K562 (cell line): ENCODE results near the gene DGKB. TPM values are rescaled to one million over a fixed set of nuclear protein-coding genes. Genes with fewer than 3 reads are reported as not detected.

ENCODE experiments used
- ATAC-seq: fragments of 200-7000 bp; cut with Tn5 transposase; 3 replicates; pipeline ENCODE4 v1.9.1; 2020; ENCODE audit warnings: moderate library complexity
- BruUV-seq: library from RNA; stranded (reverse); fragments of 400-500 nt; replicated peaks from 2 replicates; lab custom pipeline; 2021; lab: Mats Ljungman, UMichigan
- CTCF ChIA-PET: fragments of 300-600 bp; formaldehyde crosslinking; extraction: SDS; loops from one replicate; lab custom pipeline; 2021; ENCODE audit warnings: low intra/inter-chr PET ratio; lab: Yijun Ruan, JAX
- POLR2A ChIA-PET: fragments of 300-600, 350-650 bp; sonication (Branson Sonifier 250); formaldehyde crosslinking; extraction: SDS; loops from one replicate; lab custom pipeline; 2021; ENCODE audit warnings: antibody characterized with exemption, inconsistent platforms; lab: Yijun Ruan, JAX
- DNase-seq, 4 experiments: peaks; one replicate each; pipeline versions ENCODE4 v3.0.0 to v3.0.0-alpha.2; 2011 to 2018; ENCODE audit warnings: low spot score in 3 of 4, mixed read lengths in 3 of 4; ENCODE audit errors: extremely low read depth in 1 of 4
- FAIRE-seq: peaks from 2 replicates; lab custom pipeline; 2011; peaks lifted over from hg19 to GRCh38; lab: Jason Lieb, UNC
- H2AFZ ChIP-seq: 2 replicates; pipeline ENCODE4 v1.6.0; 2011; ENCODE audit warnings: low read depth, low read length, control low read depth, inconsistent platforms
- H3K27ac ChIP-seq: fragments of 200-600 bp; 3 replicates; pipeline ENCODE4 v1.8.0; 2011; ENCODE audit warnings: low read depth, mild to moderate bottlenecking, control low read depth, inconsistent platforms, low read length, moderate library complexity, mixed read lengths; ENCODE audit errors: extremely low read depth
- H3K27me3 ChIP-seq, 2 experiments: fragments of 300-600 bp in 1 of 2; 2 replicates in 1 of 2; 3 replicates in 1 of 2; pipeline versions ENCODE4 v1.6.0 to v1.8.0; 2011; ENCODE audit warnings: inconsistent platforms in 2 of 2, low read length in 2 of 2, mild to moderate bottlenecking in 1 of 2, mixed read lengths in 1 of 2, moderate library complexity in 1 of 2; ENCODE audit not compliant: control insufficient read depth in 2 of 2, insufficient read depth in 2 of 2
- H3K36me3 ChIP-seq: fragments of 300-600 bp; 3 replicates; pipeline ENCODE4 v1.8.0; 2011; ENCODE audit warnings: mild to moderate bottlenecking, low read length, inconsistent platforms; ENCODE audit not compliant: control insufficient read depth, insufficient read depth
- H3K4me1 ChIP-seq, 2 experiments: fragments of 200-600 bp in 1 of 2; replicated peaks in 1 of 2; 2 replicates in 1 of 2; 3 replicates in 1 of 2; pipeline versions ENCODE4 v1.5.1 to v1.8.0; 2011; ENCODE audit warnings: inconsistent platforms in 2 of 2, low read length in 2 of 2, mild to moderate bottlenecking in 1 of 2, mixed read lengths in 1 of 2, moderate library complexity in 1 of 2; ENCODE audit not compliant: control insufficient read depth in 2 of 2, insufficient read depth in 2 of 2
- H3K4me2 ChIP-seq: 2 replicates; pipeline ENCODE4 v1.6.1; 2011; ENCODE audit warnings: low read length, control low read depth, inconsistent platforms, mixed read lengths; ENCODE audit not compliant: insufficient read depth
- H3K4me3 ChIP-seq: fragments of 200-600 bp; sonication (generic), shearing (Covaris generic); 2 replicates; pipeline ENCODE4 v1.5.1; 2016; ENCODE audit warnings: control low read depth, inconsistent platforms
- H3K79me2 ChIP-seq: fragments of 200-600 bp; 3 replicates; pipeline ENCODE4 v1.8.0; 2011; ENCODE audit warnings: low read length, inconsistent platforms; ENCODE audit not compliant: control insufficient read depth, insufficient read depth
- H3K9ac ChIP-seq, 2 experiments: 2 replicates each; pipeline versions ENCODE4 v1.6.0 to v1.6.1; 2011; ENCODE audit warnings: low read depth in 2 of 2, low read length in 2 of 2, control low read depth in 1 of 2, inconsistent platforms in 1 of 2, mild to moderate bottlenecking in 1 of 2, mixed read lengths in 1 of 2; ENCODE audit not compliant: insufficient read depth in 1 of 2
- H3K9me1 ChIP-seq: one replicate; pipeline ENCODE4 v1.6.0; 2011; ENCODE audit warnings: inconsistent platforms, mild to moderate bottlenecking, low read length, moderate library complexity; ENCODE audit not compliant: control insufficient read depth, insufficient read depth
- H3K9me3 ChIP-seq: replicated peaks from 2 replicates; pipeline ENCODE4 v1.5.1; 2011; ENCODE audit warnings: low read depth, low read length, inconsistent platforms; ENCODE audit not compliant: control insufficient read depth, insufficient read depth
- H4K20me1 ChIP-seq: replicated peaks from 2 replicates; pipeline ENCODE4 v1.6.1; 2011; ENCODE audit warnings: low read length, inconsistent platforms, mixed read lengths; ENCODE audit not compliant: control insufficient read depth, insufficient read depth
- ATF1 ChIP-seq, 2 experiments: fragments of 450-650 bp in 1 of 2; IDR thresholded peaks; 2 replicates each; pipeline ENCODE4 v1.6.1; 2016; ENCODE audit warnings: missing compliant biosample characterization in 1 of 2, missing genetic modification characterization in 1 of 2
- CCAR2 ChIP-seq: fragments of 200-400 bp; formaldehyde crosslinking; IDR thresholded peaks from 2 replicates; pipeline ENCODE4 v1.6.1; 2017; ENCODE audit warnings: mild to moderate bottlenecking, low read depth, low read length
- CEBPB ChIP-seq: fragments of 450-650 bp; IDR thresholded peaks from 2 replicates; pipeline ENCODE4 v1.6.1; 2016; ENCODE audit warnings: missing genetic modification characterization, missing compliant biosample characterization
- HIVEP1 ChIP-seq: fragments of 250-450 bp; sonication (Bioruptor Pico); IDR thresholded peaks from 2 replicates; pipeline ENCODE4 v1.4.0; 2020; ENCODE audit warnings: mild to moderate bottlenecking
- JUN ChIP-seq, 2 experiments: sonication (generic) in 1 of 2; formaldehyde crosslinking in 1 of 2; IDR thresholded peaks; 2 replicates each; pipeline versions ENCODE4 v1.6.1 to v1.8.0; 2012 to 2022; ENCODE audit warnings: borderline replicate concordance in 2 of 2, mild to moderate bottlenecking in 2 of 2, improper control_type of control experiment in 1 of 2, low read depth in 1 of 2, low read length in 1 of 2, missing genetic modification reagents in 1 of 2
- MED1 ChIP-seq: sonication (generic); formaldehyde crosslinking; IDR thresholded peaks from 2 replicates; pipeline ENCODE4 v1.8.1; 2023; ENCODE audit warnings: missing genetic modification reagents, borderline replicate concordance
- MIER1 ChIP-seq: fragments of 450-650 bp; IDR thresholded peaks from 2 replicates; pipeline ENCODE4 v1.6.1; 2016; ENCODE audit warnings: antibody characterized with exemption, mild to moderate bottlenecking, low read depth
- NFE2 ChIP-seq: IDR thresholded peaks from 2 replicates; pipeline ENCODE4 v1.6.1; 2014; ENCODE audit warnings: antibody characterized with exemption, low read depth
- NFE2L1 ChIP-seq: fragments of 450-650 bp; IDR thresholded peaks from 2 replicates; pipeline ENCODE4 v1.6.1; 2016; ENCODE audit warnings: missing genetic modification characterization, low read depth, mild to moderate bottlenecking, missing compliant biosample characterization, moderate library complexity, borderline replicate concordance
- ZBED1 ChIP-seq: IDR thresholded peaks from 2 replicates; pipeline ENCODE4 v1.6.1; 2014
- ZBTB1 ChIP-seq: sonication (generic); formaldehyde crosslinking; IDR thresholded peaks from 2 replicates; pipeline ENCODE4 v1.8.1; 2023; ENCODE audit warnings: missing genetic modification reagents, low read depth, mild to moderate bottlenecking, borderline replicate concordance
- ZNF197 ChIP-seq: fragments of 200-800 bp; sonication (Bioruptor generic); IDR thresholded peaks from 2 replicates; pipeline ENCODE4 v1.6.1; 2016; ENCODE audit warnings: low read depth, missing genetic modification characterization, missing compliant biosample characterization
- ZNF3 ChIP-seq: fragments of 250-450 bp; sonication (Bioruptor Pico); IDR thresholded peaks from 2 replicates; pipeline ENCODE4 v1.5.0; 2021; ENCODE audit warnings: mild to moderate bottlenecking, moderate library complexity
- WGBS: fragments of 100-300 bp; shearing (Covaris generic); methylation state at CpG from one replicate; pipeline ENCODE4 v1.1.6; 2016; ENCODE audit warnings: low coverage, mixed read lengths; ENCODE audit not compliant: insufficient coverage; ENCODE audit errors: missing lambda C conversion rate; 5-methylcytosine and 5-hydroxymethylcytosine counted together
- in situ Hi-C: fragments of 300-500 bp; cut with MboI; formaldehyde crosslinking; loops from 4 replicates; pipeline ENCODE4 v1.15.0; 2018; ENCODE audit warnings: inconsistent platforms, mixed read lengths
- intact Hi-C: fragments of 100-400 bp; cut with micrococcal nuclease; formaldehyde crosslinking; loops from 2 replicates; pipeline ENCODE4 v1.14.2; 2022
- polyA plus RNA-seq, 8 experiments: library from polyadenylated mRNA; depleted of rRNA in 4 of 8; stranded (reverse) in 5 of 8; unstranded in 3 of 8; fragments of >200 nt; fragmentation: Nextera tagmentation in 2 of 8; fragmentation: Illumina TruSeq in 1 of 8; extraction: Ambion mirVana in 2 of 8; extraction: Trizol in 1 of 8; gene quantifications; 2 replicates each; pipeline versions ENCODE4 v1.2.1 to v1.2.3, GENCODE V29; 2011 to 2014; ENCODE audit warnings: inconsistent platforms in 1 of 8, missing spikeins in 1 of 8
- total RNA-seq, 7 experiments: library from RNA; depleted of rRNA in 6 of 7; stranded (reverse); fragments of >200 nt in 6 of 7; fragmentation: Illumina TruSeq in 2 of 7; extraction: Trizol in 2 of 7; gene quantifications; 2 replicates each; pipeline versions ENCODE4 v1.2.1 to v1.2.3, GENCODE V29; 2011 to 2021; ENCODE audit warnings: low replicate concordance in 1 of 7
- TF ChIP-seq, protein P1 (sequence below): fragments of 200-800 bp; sonication (Bioruptor generic); IDR thresholded peaks from 2 replicates; pipeline ENCODE4 v1.6.1; 2017; ENCODE audit warnings: missing genetic modification characterization, missing compliant biosample characterization
- TF ChIP-seq, protein P2 (sequence below): sonication (generic); formaldehyde crosslinking; IDR thresholded peaks from 2 replicates; pipeline ENCODE4 v1.8.0; 2022; ENCODE audit warnings: mild to moderate bottlenecking, low read depth, missing genetic modification reagents
- TF ChIP-seq, protein P3 (sequence below): sonication (generic); formaldehyde crosslinking; IDR thresholded peaks from 2 replicates; pipeline ENCODE4 v1.8.0; 2022; ENCODE audit warnings: missing genetic modification reagents, mild to moderate bottlenecking, borderline replicate concordance
- TF ChIP-seq, protein P4 (sequence below): sonication (generic); formaldehyde crosslinking; IDR thresholded peaks from 2 replicates; pipeline ENCODE4 v1.8.1; 2023; ENCODE audit warnings: mild to moderate bottlenecking, missing genetic modification reagents, moderate library complexity

DGKB gene
- total and polyA plus RNA-seq, 9 of the 15 experiments (the other 6 are each of a cell fraction or from before 2014, with no cell fraction given), result 0.01 TPM; not detected in 8

DNA sequence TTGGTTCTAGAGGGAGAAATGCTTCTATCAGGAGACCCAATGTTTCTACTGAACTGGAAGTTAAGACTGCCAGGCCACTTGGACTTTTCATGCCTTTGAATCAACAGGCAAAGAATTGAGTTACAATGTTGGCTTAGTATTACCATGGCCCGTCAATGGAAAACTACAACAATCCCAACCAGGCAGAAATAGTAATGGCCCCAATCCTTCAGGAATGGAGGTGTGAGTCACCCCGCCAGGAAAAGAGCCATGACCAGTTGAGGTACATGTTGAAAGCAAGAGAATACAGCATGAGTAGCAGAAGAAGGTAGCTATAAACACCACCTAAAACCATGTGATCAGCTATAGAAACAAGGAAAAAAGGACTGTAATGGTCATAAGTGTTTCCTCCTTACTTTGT is 101.9 kb downstream of the DGKB start:
- in situ Hi-C loops, result no loop called here
- DNase-seq (no peak), ATAC-seq (no peak), FAIRE-seq (no peak)
- no peak overlapping the region for H3K9ac ChIP-seq
- intact Hi-C loops, result no loop called here
- no peak overlapping the region for H3K27ac ChIP-seq
- no peak overlapping the region for H3K4me3 ChIP-seq
- no peaks in the 10 kb centered on the region for H3K79me2 ChIP-seq
- no peak overlapping the region for H2AFZ ChIP-seq
- no peaks in the 10 kb centered on the region for H4K20me1 ChIP-seq
- no peak overlapping the region for H3K4me2 ChIP-seq
- ChIA-PET POLR2A (no interaction called here), CTCF (no interaction called here)
- no peaks in the 10 kb centered on the region for H3K27me3 ChIP-seq
- no TSS peak for BruUV-seq
- H3K9me1 ChIP-seq, result no peaks in the 10 kb centered on the region
- WGBS, result 0% methylated on average over 2 of the region's 2 CpGs
- no peaks in the 10 kb centered on the region for H3K36me3 ChIP-seq
- H3K9me3 ChIP-seq, result no peaks in the 10 kb centered on the region
- TF ChIP-seq ZBTB1 (CRISPR knock-in tag) (no peak), ZBED1 (no peak), CEBPB (tag) (no peak), MIER1 (no peak), HIVEP1 (CRISPR knock-in tag) (no peak), CCAR2 (no peak), JUN (IDR thresholded peaks at IDR 0.05; ENCODE audit: borderline replicate concordance, low read depth, low read length) (no peak), JUN (CRISPR knock-in tag; IDR thresholded peaks at IDR 0.05; ENCODE audit: borderline replicate concordance) (no peak), NFE2L1 (no peak), MED1 (CRISPR knock-in tag) (no peak), ATF1 (CRISPR knock-in tag; IDR thresholded peaks at IDR 0.05) (no peak), ATF1 (tag; IDR thresholded peaks at IDR 0.05) (no peak), ZNF197 (CRISPR knock-in tag) (no peak), NFE2 (no peak), ZNF3 (CRISPR knock-in tag) (no peak)
- TF ChIP-seq, protein P1, sequence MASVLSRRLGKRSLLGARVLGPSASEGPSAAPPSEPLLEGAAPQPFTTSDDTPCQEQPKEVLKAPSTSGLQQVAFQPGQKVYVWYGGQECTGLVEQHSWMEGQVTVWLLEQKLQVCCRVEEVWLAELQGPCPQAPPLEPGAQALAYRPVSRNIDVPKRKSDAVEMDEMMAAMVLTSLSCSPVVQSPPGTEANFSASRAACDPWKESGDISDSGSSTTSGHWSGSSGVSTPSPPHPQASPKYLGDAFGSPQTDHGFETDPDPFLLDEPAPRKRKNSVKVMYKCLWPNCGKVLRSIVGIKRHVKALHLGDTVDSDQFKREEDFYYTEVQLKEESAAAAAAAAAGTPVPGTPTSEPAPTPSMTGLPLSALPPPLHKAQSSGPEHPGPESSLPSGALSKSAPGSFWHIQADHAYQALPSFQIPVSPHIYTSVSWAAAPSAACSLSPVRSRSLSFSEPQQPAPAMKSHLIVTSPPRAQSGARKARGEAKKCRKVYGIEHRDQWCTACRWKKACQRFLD, result no peak
- TF ChIP-seq, protein P2, sequence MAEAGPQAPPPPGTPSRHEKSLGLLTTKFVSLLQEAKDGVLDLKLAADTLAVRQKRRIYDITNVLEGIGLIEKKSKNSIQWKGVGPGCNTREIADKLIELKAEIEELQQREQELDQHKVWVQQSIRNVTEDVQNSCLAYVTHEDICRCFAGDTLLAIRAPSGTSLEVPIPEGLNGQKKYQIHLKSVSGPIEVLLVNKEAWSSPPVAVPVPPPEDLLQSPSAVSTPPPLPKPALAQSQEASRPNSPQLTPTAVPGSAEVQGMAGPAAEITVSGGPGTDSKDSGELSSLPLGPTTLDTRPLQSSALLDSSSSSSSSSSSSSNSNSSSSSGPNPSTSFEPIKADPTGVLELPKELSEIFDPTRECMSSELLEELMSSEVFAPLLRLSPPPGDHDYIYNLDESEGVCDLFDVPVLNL, result no peak
- TF ChIP-seq, protein P3, sequence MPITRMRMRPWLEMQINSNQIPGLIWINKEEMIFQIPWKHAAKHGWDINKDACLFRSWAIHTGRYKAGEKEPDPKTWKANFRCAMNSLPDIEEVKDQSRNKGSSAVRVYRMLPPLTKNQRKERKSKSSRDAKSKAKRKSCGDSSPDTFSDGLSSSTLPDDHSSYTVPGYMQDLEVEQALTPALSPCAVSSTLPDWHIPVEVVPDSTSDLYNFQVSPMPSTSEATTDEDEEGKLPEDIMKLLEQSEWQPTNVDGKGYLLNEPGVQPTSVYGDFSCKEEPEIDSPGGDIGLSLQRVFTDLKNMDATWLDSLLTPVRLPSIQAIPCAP (CRISPR knock-in tag), result no peak
- TF ChIP-seq, protein P4, sequence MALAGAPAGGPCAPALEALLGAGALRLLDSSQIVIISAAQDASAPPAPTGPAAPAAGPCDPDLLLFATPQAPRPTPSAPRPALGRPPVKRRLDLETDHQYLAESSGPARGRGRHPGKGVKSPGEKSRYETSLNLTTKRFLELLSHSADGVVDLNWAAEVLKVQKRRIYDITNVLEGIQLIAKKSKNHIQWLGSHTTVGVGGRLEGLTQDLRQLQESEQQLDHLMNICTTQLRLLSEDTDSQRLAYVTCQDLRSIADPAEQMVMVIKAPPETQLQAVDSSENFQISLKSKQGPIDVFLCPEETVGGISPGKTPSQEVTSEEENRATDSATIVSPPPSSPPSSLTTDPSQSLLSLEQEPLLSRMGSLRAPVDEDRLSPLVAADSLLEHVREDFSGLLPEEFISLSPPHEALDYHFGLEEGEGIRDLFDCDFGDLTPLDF, result no peak
- no peaks in the 10 kb centered on the region for H3K4me1 ChIP-seq
